Osteoblast (primary cell): ENCODE results near the gene CAPN12. TPM values are rescaled to one million over a fixed set of nuclear protein-coding genes. Genes with fewer than 3 reads are reported as not detected.
A peak's percentile ranks its signal among the peaks of the same experiment; 100 is the strongest.

Source experiments
- DNase-seq: peaks from one replicate; pipeline ENCODE4 v3.0.0; 2011; ENCODE audit warnings: low spot score, mixed read lengths; ENCODE audit not compliant: insufficient read length; ENCODE audit errors: missing footprints
- H2AFZ ChIP-seq: 2 replicates; pipeline ENCODE4 v1.6.0; 2011; ENCODE audit warnings: mild to moderate bottlenecking, low read length
- H3K27ac ChIP-seq: 2 replicates; pipeline ENCODE4 v1.5.1; 2011; ENCODE audit warnings: mild to moderate bottlenecking, low read depth, low read length, moderate library complexity
- H3K27me3 ChIP-seq: 2 replicates; pipeline ENCODE4 v1.6.0; 2012; ENCODE audit warnings: mild to moderate bottlenecking, control low read depth, inconsistent platforms, low read length, moderate library complexity; ENCODE audit not compliant: insufficient read depth
- H3K36me3 ChIP-seq: 2 replicates; pipeline ENCODE4 v1.5.1; 2011; ENCODE audit warnings: mild to moderate bottlenecking, low read length, control low read depth, moderate library complexity; ENCODE audit not compliant: insufficient read depth
- H3K4me1 ChIP-seq: 2 replicates; pipeline ENCODE4 v1.5.1; 2011; ENCODE audit warnings: mild to moderate bottlenecking, low read length, control low read depth, moderate library complexity; ENCODE audit not compliant: insufficient read depth
- H3K4me2 ChIP-seq: 2 replicates; pipeline ENCODE4 v1.6.0; 2011; ENCODE audit warnings: mild to moderate bottlenecking, low read length; ENCODE audit not compliant: insufficient read depth
- H3K4me3 ChIP-seq: fragments of 200-600 bp; sonication (generic); 3 replicates; pipeline ENCODE4 v1.5.1; 2012; ENCODE audit warnings: mild to moderate bottlenecking, low read length, inconsistent platforms; ENCODE audit not compliant: insufficient read depth
- H3K79me2 ChIP-seq: 2 replicates; pipeline ENCODE4 v1.6.0; 2012; ENCODE audit warnings: mild to moderate bottlenecking, low read length, control low read depth, inconsistent platforms; ENCODE audit not compliant: insufficient read depth
- H3K9me3 ChIP-seq: 2 replicates; pipeline ENCODE4 v1.5.1; 2011; ENCODE audit warnings: low read depth, low read length, control low read depth
- H4K20me1 ChIP-seq: 2 replicates; pipeline ENCODE4 v1.6.0; 2012; ENCODE audit warnings: mild to moderate bottlenecking, low read length, control low read depth; ENCODE audit not compliant: insufficient read depth
- CTCF ChIP-seq: IDR thresholded peaks from 2 replicates; pipeline ENCODE4 v1.5.1; 2011; ENCODE audit warnings: mild to moderate bottlenecking, low read depth, low read length, moderate library complexity; ENCODE audit errors: extremely low read depth
- total RNA-seq: library from RNA; depleted of rRNA; stranded (reverse); fragments of >200 nt; gene quantifications from 2 replicates; pipeline ENCODE4 v1.2.3, GENCODE V29; 2012

Gene CAPN12
- total RNA-seq, 1 donor, result not detected

- H3K4me3 ChIP-seq, result no peak overlapping the region
- H3K79me2 ChIP-seq, result peaks cover 88% of the 10 kb centered on the region
- no peak for TF ChIP-seq CTCF
- H3K4me1 ChIP-seq, result peaks cover 47% of the 10 kb centered on the region
- H2AFZ ChIP-seq, result no peak overlapping the region
- H3K27me3 ChIP-seq, result no peaks in the 10 kb centered on the region
- peaks cover 46% of the 10 kb centered on the region for H4K20me1 ChIP-seq
- H3K9me3 ChIP-seq, result no peaks in the 10 kb centered on the region
- peak overlapping the region; percentile 91 for H3K27ac ChIP-seq
- DNase-seq, result peak; percentile 71
- H3K4me2 ChIP-seq, result no peak overlapping the region
- peaks cover 98% of the 10 kb centered on the region for H3K36me3 ChIP-seq
Measured at GRCh38 chr19:38709671-38710415, 34.4 kb downstream of the CAPN12 start.

- Histone ChIP-seq H3K79me2 (peaks cover 88% of the 10 kb centered on the region), H3K4me2 (no peak overlapping the region), H3K27ac (peak overlapping the region; percentile 91), H3K4me3 (no peak overlapping the region), H3K27me3 (no peaks in the 10 kb centered on the region), H4K20me1 (peaks cover 52% of the 10 kb centered on the region), H3K36me3 (peaks cover 98% of the 10 kb centered on the region), H2AFZ (no peak overlapping the region), H3K9me3 (no peaks in the 10 kb centered on the region), H3K4me1 (peaks cover 47% of the 10 kb centered on the region)
- no peak for TF ChIP-seq CTCF
- peak; percentile 65 for DNase-seq
Measured at GRCh38 chr19:38709119-38709518, 35.2 kb downstream of the CAPN12 start.

GRCh38 chr19:38708413-38709024, 35.8 kb downstream of the CAPN12 start:
- no peaks in the 10 kb centered on the region for H3K9me3 ChIP-seq
- H3K36me3 ChIP-seq, result peaks cover 97% of the 10 kb centered on the region
- H3K79me2 ChIP-seq, result peaks cover 88% of the 10 kb centered on the region
- peak; percentile 86 for DNase-seq
- H4K20me1 ChIP-seq, result peaks cover 46% of the 10 kb centered on the region
- H3K27ac ChIP-seq, result peak overlapping the region; percentile 65
- TF ChIP-seq CTCF, result no peak
- no peak overlapping the region for H3K4me3 ChIP-seq
- H3K4me2 ChIP-seq, result no peak overlapping the region
- H3K27me3 ChIP-seq, result no peaks in the 10 kb centered on the region
- no peak overlapping the region for H2AFZ ChIP-seq
- peaks cover 47% of the 10 kb centered on the region for H3K4me1 ChIP-seq

- Histone ChIP-seq H3K36me3 (peaks cover 97% of the 10 kb centered on the region), H3K27ac (peak overlapping the region; percentile 65), H3K4me1 (peaks cover 46% of the 10 kb centered on the region), H3K9me3 (no peaks in the 10 kb centered on the region), H3K4me3 (no peak overlapping the region), H4K20me1 (peaks cover 49% of the 10 kb centered on the region), H3K79me2 (peaks cover 88% of the 10 kb centered on the region), H3K4me2 (no peak overlapping the region), H2AFZ (no peak overlapping the region), H3K27me3 (no peaks in the 10 kb centered on the region)
- DNase-seq, result peak; percentile 85
- no peak for TF ChIP-seq CTCF
Measured at GRCh38 chr19:38707512-38708114, 36.7 kb downstream of the CAPN12 start.
